Esophagus squamous epithelium (tissue), 4 donors: Measurements from ENCODE around the gene TFCP2L1.

ENCODE experiments used
- POLR2A ChIP-seq, 4 donors: fragments of 450-650 bp; IDR thresholded peaks; one replicate each; pipeline ENCODE4 v1.6.1; 2017; ENCODE audit warnings: antibody characterized with exemption in 4 of 4, mild to moderate bottlenecking in 4 of 4, moderate library complexity in 3 of 4
- TF ChIP-seq, protein P1 (sequence below), 6 experiments: fragments of 450-650 bp in 4 of 6; fragments of 200-600 bp in 2 of 6; sonication (generic) in 2 of 6; IDR thresholded peaks; one replicate each; pipeline ENCODE4 v1.5.1; 2016 to 2019; ENCODE audit warnings: antibody characterized with exemption in 6 of 6, mild to moderate bottlenecking in 4 of 6, moderate library complexity in 4 of 6

DNA sequence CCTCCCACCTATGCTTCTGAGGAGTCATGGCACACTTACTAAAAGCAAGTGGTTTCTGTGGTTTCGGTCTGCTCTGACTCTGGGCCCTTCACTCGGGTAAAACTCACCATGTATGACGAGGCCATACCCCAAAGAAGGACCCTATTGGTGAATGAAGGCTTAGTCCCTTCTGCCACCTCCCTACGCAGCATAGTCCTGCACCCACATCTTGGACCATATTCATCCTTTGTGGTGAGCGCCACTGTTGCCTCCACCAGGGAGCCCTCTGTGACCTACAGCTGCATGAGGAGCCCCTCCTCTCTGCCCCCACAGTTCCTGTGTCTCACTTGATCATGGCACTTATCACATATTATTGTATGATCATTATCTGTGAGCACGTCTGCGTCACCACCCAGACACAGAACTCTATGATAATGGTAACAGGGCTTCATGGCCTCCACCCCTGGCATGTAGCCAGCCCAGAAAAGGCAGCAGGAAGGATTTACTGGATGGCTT, 113.3 kb downstream of the TFCP2L1 start:
- TF ChIP-seq, protein P1, sequence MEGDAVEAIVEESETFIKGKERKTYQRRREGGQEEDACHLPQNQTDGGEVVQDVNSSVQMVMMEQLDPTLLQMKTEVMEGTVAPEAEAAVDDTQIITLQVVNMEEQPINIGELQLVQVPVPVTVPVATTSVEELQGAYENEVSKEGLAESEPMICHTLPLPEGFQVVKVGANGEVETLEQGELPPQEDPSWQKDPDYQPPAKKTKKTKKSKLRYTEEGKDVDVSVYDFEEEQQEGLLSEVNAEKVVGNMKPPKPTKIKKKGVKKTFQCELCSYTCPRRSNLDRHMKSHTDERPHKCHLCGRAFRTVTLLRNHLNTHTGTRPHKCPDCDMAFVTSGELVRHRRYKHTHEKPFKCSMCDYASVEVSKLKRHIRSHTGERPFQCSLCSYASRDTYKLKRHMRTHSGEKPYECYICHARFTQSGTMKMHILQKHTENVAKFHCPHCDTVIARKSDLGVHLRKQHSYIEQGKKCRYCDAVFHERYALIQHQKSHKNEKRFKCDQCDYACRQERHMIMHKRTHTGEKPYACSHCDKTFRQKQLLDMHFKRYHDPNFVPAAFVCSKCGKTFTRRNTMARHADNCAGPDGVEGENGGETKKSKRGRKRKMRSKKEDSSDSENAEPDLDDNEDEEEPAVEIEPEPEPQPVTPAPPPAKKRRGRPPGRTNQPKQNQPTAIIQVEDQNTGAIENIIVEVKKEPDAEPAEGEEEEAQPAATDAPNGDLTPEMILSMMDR (IDR thresholded peaks at IDR 0.05), result no peak
- TF ChIP-seq POLR2A (IDR thresholded peaks at IDR 0.05), result no peak
